VCaP (cell line): ENCODE data around the gene DLX5.

Source experiments
- H3K27ac ChIP-seq: fragments of 450-650 bp; 2 replicates; pipeline ENCODE4 v1.5.1; 2017
- CTCF ChIP-seq: fragments of 450-650 bp; conservative IDR thresholded peaks from 2 replicates; pipeline ENCODE4 v1.5.1; 2017; ENCODE audit warnings: mild to moderate bottlenecking, moderate library complexity

DLX5 gene

GRCh38 chr7:97011536-97012364, 12.9 kb downstream of the DLX5 start:
- no peak overlapping the region for H3K27ac ChIP-seq
- TF ChIP-seq CTCF: no peak

- H3K27ac ChIP-seq: no peak overlapping the region
- TF ChIP-seq CTCF: no peak
These were observed 13.5 kb downstream of the DLX5 start for GRCh38 chr7:97011104-97011503.

- H3K27ac ChIP-seq: no peak overlapping the region
- no peak for TF ChIP-seq CTCF
These were observed 14.6 kb downstream of the DLX5 start for GRCh38 chr7:97009753-97010732.

- H3K27ac ChIP-seq: no peak overlapping the region
- TF ChIP-seq CTCF: no peak
These were observed 16.2 kb downstream of the DLX5 start for GRCh38 chr7:97008275-97008917.

GRCh38 chr7:97007583-97007861, 17.1 kb downstream of the DLX5 start:
- no peak for TF ChIP-seq CTCF

GRCh38 chr7:97006816-97007582, 17.6 kb downstream of the DLX5 start:
- H3K27ac ChIP-seq: peak overlapping the region; percentile 86
- no peak for TF ChIP-seq CTCF

More at GRCh38 chr7:97007583-97007861, 17.1 kb downstream of the DLX5 start:
- no peak overlapping the region for H3K27ac ChIP-seq
